H1 (cell line): ENCODE results near the gene CDC42BPB. TPM values are rescaled to one million over a fixed set of nuclear protein-coding genes. Genes with fewer than 3 reads are reported as not detected.

Experiments used
- CTCF ChIA-PET: fragments of 300-600 bp; sonication (Branson Sonifier 250); formaldehyde crosslinking; loops from one replicate; lab custom pipeline; 2021; ENCODE audit not compliant: partially characterized antibody; lab: Charles Lee
- POLR2A ChIA-PET: fragments of 300-600 bp; sonication (Branson Sonifier 250); formaldehyde crosslinking; loops from one replicate; lab custom pipeline; 2021; ENCODE audit warnings: inconsistent platforms; ENCODE audit not compliant: partially characterized antibody; lab: Charles Lee
- DNase-seq, 2 experiments: peaks; one replicate each; pipeline versions ENCODE4 v3.0.0 to v3.0.0-alpha.2; 2010 to 2022; ENCODE audit warnings: low spot score in 2 of 2, low read depth in 1 of 2, mixed read lengths in 1 of 2
- FAIRE-seq: peaks from 2 replicates; lab custom pipeline; 2011; peaks lifted over from hg19 to GRCh38; lab: Jason Lieb, UNC
- H2AFZ ChIP-seq: 2 replicates; pipeline ENCODE4 v1.8.1; 2012; ENCODE audit warnings: low read length, inconsistent platforms
- H2AK5ac ChIP-seq: 2 replicates; pipeline ENCODE4 v1.6.1; 2013; ENCODE audit warnings: low read depth, low read length
- H2BK120ac ChIP-seq: replicated peaks from 2 replicates; pipeline ENCODE3; 2013; ENCODE audit warnings: low read depth, low read length, inconsistent platforms
- H2BK12ac ChIP-seq: 2 replicates; pipeline ENCODE4 v1.6.1; 2013; ENCODE audit warnings: low read depth, low read length
- H2BK15ac ChIP-seq: 2 replicates; pipeline ENCODE4 v1.6.1; 2013; ENCODE audit warnings: low read length
- H2BK20ac ChIP-seq: 2 replicates; pipeline ENCODE4 v1.6.1; 2013; ENCODE audit warnings: low read length
- H2BK5ac ChIP-seq: 2 replicates; pipeline ENCODE4 v1.6.1; 2013; ENCODE audit warnings: low read depth, low read length
- H3K14ac ChIP-seq: 2 replicates; pipeline ENCODE4 v1.6.1; 2013; ENCODE audit warnings: inconsistent platforms; ENCODE audit not compliant: insufficient read length
- H3K18ac ChIP-seq: 2 replicates; pipeline ENCODE4 v1.6.1; 2013; ENCODE audit warnings: low read length; ENCODE audit errors: extremely low read depth
- H3K23ac ChIP-seq: 2 replicates; pipeline ENCODE4 v1.6.1; 2013; ENCODE audit warnings: inconsistent platforms; ENCODE audit not compliant: insufficient read length
- H3K23me2 ChIP-seq: 2 replicates; pipeline ENCODE4 v1.6.1; 2013; ENCODE audit warnings: low read depth, low read length
- H3K27ac ChIP-seq: 2 replicates; pipeline ENCODE4 v1.6.1; 2011; ENCODE audit warnings: low read depth, low read length, inconsistent platforms
- H3K27me3 ChIP-seq, 4 experiments: replicated peaks in 1 of 4; 1 replicate in 1 of 4; 2 replicates in 3 of 4; pipeline versions ENCODE4 v1.6.1 to v1.8.1; 2011 to 2013; ENCODE audit warnings: low read length in 3 of 4, mild to moderate bottlenecking in 3 of 4, inconsistent platforms in 2 of 4, mixed read lengths in 2 of 4, moderate library complexity in 1 of 4; ENCODE audit not compliant: control insufficient read depth in 3 of 4, insufficient read depth in 3 of 4; ENCODE audit errors: extremely low read depth in 1 of 4
- H3K36me3 ChIP-seq, 4 experiments: 2 replicates each; pipeline versions ENCODE4 v1.6.1 to v1.8.1; 2011 to 2013; ENCODE audit warnings: mild to moderate bottlenecking in 4 of 4, low read length in 3 of 4, moderate library complexity in 2 of 4, control low read depth in 1 of 4, inconsistent platforms in 1 of 4; ENCODE audit not compliant: insufficient read depth in 4 of 4, control insufficient read depth in 2 of 4
- H3K4ac ChIP-seq: replicated peaks from 2 replicates; pipeline ENCODE3; 2013; ENCODE audit warnings: low read length, low read depth, mixed read lengths, inconsistent platforms; ENCODE audit not compliant: insufficient read length
- H3K4me1 ChIP-seq, 4 experiments: replicated peaks in 1 of 4; 1 replicate in 1 of 4; 2 replicates in 3 of 4; pipeline versions ENCODE4 v1.6.1 to v1.8.1; 2011 to 2013; ENCODE audit warnings: low read length in 3 of 4, inconsistent platforms in 2 of 4, mixed read lengths in 1 of 4; ENCODE audit not compliant: insufficient read depth in 4 of 4, control insufficient read depth in 3 of 4
- H3K4me2 ChIP-seq, 2 experiments: 2 replicates each; pipeline versions ENCODE4 v1.6.1 to v1.8.1; 2011 to 2013; ENCODE audit warnings: low read depth in 2 of 2, low read length in 2 of 2, control low read depth in 1 of 2, inconsistent platforms in 1 of 2, mild to moderate bottlenecking in 1 of 2; ENCODE audit not compliant: insufficient read depth in 1 of 2
- H3K4me3 ChIP-seq, 4 experiments: fragments of 200-600, 300-600 bp in 1 of 4; sonication (generic), shearing (Covaris generic), sonication (Bioruptor Twin) in 1 of 4; 2 replicates each; pipeline versions ENCODE4 v1.5.1 to v1.8.1; 2011 to 2016; ENCODE audit warnings: low read length in 4 of 4, low read depth in 3 of 4, control low read depth in 2 of 4, inconsistent platforms in 2 of 4, mild to moderate bottlenecking in 2 of 4, mixed read lengths in 1 of 4, moderate library complexity in 1 of 4; ENCODE audit not compliant: insufficient read depth in 2 of 4; ENCODE audit errors: extremely low read depth in 1 of 4
- H3K56ac ChIP-seq: replicated peaks from 2 replicates; pipeline ENCODE3; 2013; ENCODE audit warnings: low read depth, mild to moderate bottlenecking, mixed read lengths, low read length, inconsistent platforms; ENCODE audit not compliant: insufficient read length
- H3K79me1 ChIP-seq: 2 replicates; pipeline ENCODE4 v1.6.1; 2013; ENCODE audit warnings: low read depth, low read length, control low read depth
- H3K79me2 ChIP-seq, 2 experiments: 2 replicates each; pipeline versions ENCODE4 v1.6.1 to v1.8.1; 2012 to 2013; ENCODE audit warnings: low read length in 2 of 2, mild to moderate bottlenecking in 2 of 2, inconsistent platforms in 1 of 2; ENCODE audit not compliant: insufficient read depth in 2 of 2, control insufficient read depth in 1 of 2
- H3K9ac ChIP-seq, 4 experiments: replicated peaks in 1 of 4; 1 replicate in 1 of 4; 2 replicates in 3 of 4; pipeline versions ENCODE4 v1.6.1 to v1.8.1; 2011 to 2013; ENCODE audit warnings: low read depth in 3 of 4, low read length in 3 of 4, control low read depth in 2 of 4, mild to moderate bottlenecking in 2 of 4, moderate library complexity in 2 of 4, inconsistent platforms in 1 of 4; ENCODE audit errors: extremely low read depth in 1 of 4
- H3K9me3 ChIP-seq, 2 experiments: 2 replicates each; pipeline versions ENCODE4 v1.6.1 to v1.8.1; 2012 to 2013; ENCODE audit warnings: mild to moderate bottlenecking in 2 of 2, moderate library complexity in 2 of 2, control low read depth in 1 of 2, inconsistent platforms in 1 of 2, low read depth in 1 of 2, low read length in 1 of 2, mixed read lengths in 1 of 2; ENCODE audit not compliant: insufficient read depth in 2 of 2
- H4K20me1 ChIP-seq, 2 experiments: replicated peaks in 1 of 2; 2 replicates each; pipeline versions ENCODE3 to v1.8.1; 2011 to 2013; ENCODE audit warnings: inconsistent platforms in 2 of 2, low read length in 2 of 2, mild to moderate bottlenecking in 1 of 2; ENCODE audit not compliant: insufficient read depth in 2 of 2, control insufficient read depth in 1 of 2
- H4K5ac ChIP-seq: 2 replicates; pipeline ENCODE4 v1.6.1; 2013; ENCODE audit warnings: low read length, low read depth, mixed read lengths, inconsistent platforms; ENCODE audit not compliant: insufficient read length
- H4K8ac ChIP-seq: 2 replicates; pipeline ENCODE4 v1.8.0; 2013; ENCODE audit warnings: mild to moderate bottlenecking, moderate library complexity, low read length, inconsistent platforms; ENCODE audit not compliant: insufficient read depth; ENCODE audit errors: extremely low read depth
- H4K91ac ChIP-seq: replicated peaks from 2 replicates; pipeline ENCODE3; 2013; ENCODE audit warnings: low read length, mixed read lengths, inconsistent platforms; ENCODE audit not compliant: insufficient read length
- BCL11A ChIP-seq, 2 experiments: IDR thresholded peaks; one replicate each; pipeline ENCODE4 v1.6.1; 2011; ENCODE audit warnings: low read depth in 2 of 2, low read length in 2 of 2, mild to moderate bottlenecking in 2 of 2
- BRCA1 ChIP-seq: IDR thresholded peaks from 2 replicates; pipeline ENCODE4 v1.6.1; 2012; ENCODE audit warnings: low read depth, low read length, improper control_type of control experiment
- CEBPB ChIP-seq: IDR thresholded peaks from 2 replicates; pipeline ENCODE4 v1.6.1; 2012; ENCODE audit warnings: low read depth, low read length
- EZH2 ChIP-seq: fragments of 200-600 bp; sonication (generic); IDR thresholded peaks from 2 replicates; pipeline ENCODE4 v1.7.1; 2012; ENCODE audit warnings: low read depth, mild to moderate bottlenecking, moderate library complexity, low read length, inconsistent platforms; ENCODE audit not compliant: severe bottlenecking
- KDM1A ChIP-seq: fragments of 200-600, 300-600 bp; sonication (generic); IDR thresholded peaks from 2 replicates; pipeline ENCODE4 v1.7.1; 2016; ENCODE audit warnings: mild to moderate bottlenecking, low read length, borderline replicate concordance
- PHF8 ChIP-seq: fragments of 200-600 bp; sonication (generic); conservative IDR thresholded peaks from 2 replicates; pipeline ENCODE4 v1.7.1; 2012; ENCODE audit warnings: low read depth, mild to moderate bottlenecking, inconsistent platforms, low read length, moderate library complexity
- SIRT6 ChIP-seq: IDR thresholded peaks from one replicate; pipeline ENCODE4 v1.7.1; 2012; ENCODE audit warnings: low read length, inconsistent platforms
- WGBS, 2 experiments: shearing (Covaris generic) in 1 of 2; methylation state at CpG; one replicate each; pipeline versions ENCODE4 v1.1.6 to v1.1.7; 2013 to 2015; ENCODE audit warnings: low lambda C conversion rate in 2 of 2, mixed read lengths in 2 of 2, inconsistent platforms in 1 of 2, low coverage in 1 of 2, missing lambda C conversion rate in 1 of 2; ENCODE audit not compliant: insufficient replicate concordance in 2 of 2, insufficient coverage in 1 of 2, insufficient read length in 1 of 2; ENCODE audit errors: extremely low coverage in 1 of 2, missing lambda C conversion rate in 1 of 2; 5-methylcytosine and 5-hydroxymethylcytosine counted together
- polyA plus RNA-seq, 7 experiments: library from polyadenylated mRNA; depleted of rRNA in 3 of 7; stranded (reverse) in 5 of 7; unstranded in 2 of 7; fragments of >200 nt in 5 of 7; fragments of 200-250 nt in 2 of 7; gene quantifications; 1 replicate in 5 of 7; 2 replicates in 1 of 7; 4 replicates in 1 of 7; pipeline versions ENCODE4 v1.2.1 to v1.2.3, GENCODE V29; 2011 to 2013; ENCODE audit warnings: missing spikeins in 2 of 7, mixed read lengths in 2 of 7
- total RNA-seq: library from RNA; stranded (reverse); fragmentation: NEBNext Ultra II Directional; extraction: Animal tissue kit (Norgen Biotek cat#: 25700); gene quantifications from 2 replicates; pipeline ENCODE4 v1.2.1, GENCODE V29; 2021
- TF ChIP-seq, protein P1 (sequence below): IDR thresholded peaks from 2 replicates; pipeline ENCODE4 v1.6.1; 2011; ENCODE audit warnings: low read depth, mild to moderate bottlenecking, low read length; ENCODE audit not compliant: insufficient read depth

CDC42BPB gene
- total and polyA plus RNA-seq, 2 of the 8 experiments (the other 6 are each of a cell fraction or from before 2014, with no cell fraction given): 51.2 to 88.2 TPM

DNA sequence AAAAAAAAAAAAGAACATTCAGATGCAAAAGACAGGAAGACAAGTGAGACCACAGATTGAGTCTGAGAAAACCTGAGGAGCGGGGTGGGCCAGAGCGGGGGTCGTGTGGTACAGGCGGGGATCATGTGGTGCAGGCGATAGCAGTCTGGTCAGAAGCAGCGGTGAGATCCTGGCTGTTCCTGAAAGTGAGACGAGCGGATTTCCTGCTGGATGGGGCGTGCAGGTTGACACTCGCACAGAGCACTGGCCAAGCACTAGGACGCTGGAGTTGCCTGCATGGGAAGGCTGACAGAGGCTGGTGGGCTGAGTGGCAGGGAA, 35.7 kb downstream of the CDC42BPB start:
- TF ChIP-seq, protein P1, sequence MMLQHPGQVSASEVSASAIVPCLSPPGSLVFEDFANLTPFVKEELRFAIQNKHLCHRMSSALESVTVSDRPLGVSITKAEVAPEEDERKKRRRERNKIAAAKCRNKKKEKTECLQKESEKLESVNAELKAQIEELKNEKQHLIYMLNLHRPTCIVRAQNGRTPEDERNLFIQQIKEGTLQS: no peak
- TF ChIP-seq SIRT6 (no peak), BCL11A (IDR thresholded peaks at IDR 0.05; ENCODE audit: low read depth in 2 of 2, low read length in 2 of 2) (no peak), KDM1A (no peak), CEBPB (no peak), EZH2 (no peak), BRCA1 (no peak), PHF8 (no peak)
- H2BK20ac ChIP-seq: no peak overlapping the region
- no peak overlapping the region for H3K27ac ChIP-seq
- no peak overlapping the region for H3K14ac ChIP-seq
- CTCF ChIA-PET: no interaction called here
- no peak overlapping the region for H4K91ac ChIP-seq
- DNase-seq (no peak), FAIRE-seq (no peak)
- no peaks in the 10 kb centered on the region; a peak in 1 of 7 replicates for H3K27me3 ChIP-seq
- H3K23ac ChIP-seq: no peak overlapping the region
- no peaks in the 10 kb centered on the region for H3K23me2 ChIP-seq
- H2BK15ac ChIP-seq: 0 out of 2 replicates have a peak overlapping the region, but pooled peaks have one; percentile 61
- H3K9ac ChIP-seq: no peak overlapping the region
- POLR2A ChIA-PET: no interaction called here
- H3K4me1 ChIP-seq: peaks cover 4 to 12% (median 7%) of the 10 kb centered on the region in 4 experiments
- H3K36me3 ChIP-seq: no peaks in the 10 kb centered on the region; a peak in 1 of 8 replicates
- no peaks in the 10 kb centered on the region for H3K9me3 ChIP-seq
- no peak overlapping the region for H3K4ac ChIP-seq
- no peak overlapping the region for H4K8ac ChIP-seq
- H3K18ac ChIP-seq: no peak overlapping the region
- no peak overlapping the region for H2AFZ ChIP-seq
- peaks cover 4 to 84% of the 10 kb centered on the region in 2 experiments for H3K79me2 ChIP-seq
- H4K20me1 ChIP-seq: peaks cover 7 to 33% of the 10 kb centered on the region in 2 experiments
- no peak overlapping the region for H3K56ac ChIP-seq
- no peak overlapping the region for H3K4me3 ChIP-seq
- no peak overlapping the region for H2BK12ac ChIP-seq
- peaks cover 26% of the 10 kb centered on the region for H3K79me1 ChIP-seq
- H3K4me2 ChIP-seq: 0 out of 4 replicates have a peak overlapping the region, but pooled peaks of 1 of the 2 experiments have one; percentile 6
- WGBS, 2 experiments: 89% methylated on average over 11 of the region's 11 CpGs; no CpG with 5 or more reads in 1 of the 2 experiments
- no peak overlapping the region for H4K5ac ChIP-seq
- no peak overlapping the region for H2AK5ac ChIP-seq
- no peak overlapping the region for H2BK120ac ChIP-seq
- H2BK5ac ChIP-seq: no peak overlapping the region
